ENCODE measurements around the gene SPDYC.
A peak's percentile ranks its signal among the peaks of the same experiment; 100 is the strongest.

The SPDYC gene

GRCh38 chr11:65126624-65127274, 43.3 kb upstream of the SPDYC start:
- H3K79me2 ChIP-seq (ENCODE audit: insufficient read depth, low read length), result peaks cover 7% of the 10 kb centered on the region
- H3K27me3 ChIP-seq (ENCODE audit: insufficient read depth, low read length), result no peaks in the 10 kb centered on the region
- no peak overlapping the region for H3K4me2 ChIP-seq (ENCODE audit: low read length)
- H3F3A ChIP-seq (ENCODE audit: insufficient read depth, low read length), result peaks cover 23% of the 10 kb centered on the region; the same call in 1 of the 2 replicates
- TF ChIP-seq CTCF (IDR thresholded peaks at IDR 0.05; ENCODE audit: low read length) (no peak), EZH2 (IDR thresholded peaks at IDR 0.05; ENCODE audit: borderline replicate concordance, low read length) (no peak)
- peaks cover 33% of the 10 kb centered on the region for H3K4me1 ChIP-seq (ENCODE audit: insufficient read depth, low read length, severe bottlenecking)
- peaks cover 81% of the 10 kb centered on the region for H3K36me3 ChIP-seq (ENCODE audit: insufficient read depth, low read length)
- no peak overlapping the region for H3K4me3 ChIP-seq (ENCODE audit: low read depth, low read length, poor library complexity, severe bottlenecking)
- H3K9me3 ChIP-seq (ENCODE audit: low read length), result no peaks in the 10 kb centered on the region
- no peaks in the 10 kb centered on the region for H3K9me2 ChIP-seq (ENCODE audit: low read depth, low read length)
- no peak overlapping the region for H2AFZ ChIP-seq (ENCODE audit: low read length)
- H3K9ac ChIP-seq (ENCODE audit: low read length), result no peak overlapping the region
- H3K27ac ChIP-seq (ENCODE audit: low read depth, low read length, poor library complexity, severe bottlenecking), result peak overlapping the region; percentile 43
- H4K20me1 ChIP-seq (ENCODE audit: insufficient read depth, low read length), result no peaks in the 10 kb centered on the region

- Histone ChIP-seq H2AFZ (ENCODE audit: low read length) (no peak overlapping the region), H3K27ac (ENCODE audit: low read depth, low read length, poor library complexity, severe bottlenecking) (peak overlapping the region; percentile 99), H3K9me2 (ENCODE audit: low read depth, low read length) (no peaks in the 10 kb centered on the region), H3K27me3 (ENCODE audit: insufficient read depth, low read length) (no peaks in the 10 kb centered on the region), H4K20me1 (ENCODE audit: insufficient read depth, low read length) (no peaks in the 10 kb centered on the region), H3K4me1 (ENCODE audit: insufficient read depth, low read length, severe bottlenecking) (peaks cover 41% of the 10 kb centered on the region), H3F3A (ENCODE audit: insufficient read depth, low read length) (peaks cover 23% of the 10 kb centered on the region; the same call in 1 of the 2 replicates), H3K79me2 (ENCODE audit: insufficient read depth, low read length) (peaks cover 6% of the 10 kb centered on the region), H3K4me3 (ENCODE audit: low read depth, low read length, poor library complexity, severe bottlenecking) (no peak overlapping the region), H3K9ac (ENCODE audit: low read length) (no peak overlapping the region), H3K4me2 (ENCODE audit: low read length) (no peak overlapping the region), H3K36me3 (ENCODE audit: insufficient read depth, low read length) (peaks cover 87% of the 10 kb centered on the region), H3K9me3 (ENCODE audit: low read length) (no peaks in the 10 kb centered on the region)
- TF ChIP-seq CTCF (IDR thresholded peaks at IDR 0.05; ENCODE audit: low read length) (no peak), EZH2 (IDR thresholded peaks at IDR 0.05; ENCODE audit: borderline replicate concordance, low read length) (no peak)
Measured at GRCh38 chr11:65127473-65128181, 42.4 kb upstream of the SPDYC start.

GRCh38 chr11:65128182-65129145, 41.6 kb upstream of the SPDYC start:
- no peak overlapping the region for H2AFZ ChIP-seq (ENCODE audit: low read length)
- H4K20me1 ChIP-seq (ENCODE audit: insufficient read depth, low read length), result no peaks in the 10 kb centered on the region
- H3K4me1 ChIP-seq (ENCODE audit: insufficient read depth, low read length, severe bottlenecking), result peaks cover 37% of the 10 kb centered on the region
- peaks cover 23% of the 10 kb centered on the region; the same call in 1 of the 2 replicates for H3F3A ChIP-seq (ENCODE audit: insufficient read depth, low read length)
- H3K79me2 ChIP-seq (ENCODE audit: insufficient read depth, low read length), result peaks cover 2% of the 10 kb centered on the region; the same call in 1 of the 2 replicates
- no peaks in the 10 kb centered on the region for H3K27me3 ChIP-seq (ENCODE audit: insufficient read depth, low read length)
- H3K4me2 ChIP-seq (ENCODE audit: low read length), result no peak overlapping the region
- H3K27ac ChIP-seq (ENCODE audit: low read depth, low read length, poor library complexity, severe bottlenecking), result peak overlapping the region; percentile 99
- H3K9me2 ChIP-seq (ENCODE audit: low read depth, low read length), result no peaks in the 10 kb centered on the region
- peaks cover 95% of the 10 kb centered on the region for H3K36me3 ChIP-seq (ENCODE audit: insufficient read depth, low read length)
- no peaks in the 10 kb centered on the region for H3K9me3 ChIP-seq (ENCODE audit: low read length)
- no peak overlapping the region for H3K9ac ChIP-seq (ENCODE audit: low read length)
- no peak for TF ChIP-seq EZH2 (IDR thresholded peaks at IDR 0.05; ENCODE audit: borderline replicate concordance, low read length)
- no peak for TF ChIP-seq CTCF (IDR thresholded peaks at IDR 0.05; ENCODE audit: low read length)
- no peak overlapping the region for H3K4me3 ChIP-seq (ENCODE audit: low read depth, low read length, poor library complexity, severe bottlenecking)

All from OCI-LY1 (cell line).